Posterior vena cava (tissue), 2 donors: Measurements from ENCODE around the gene NFIA. TPM values are rescaled to one million over a fixed set of nuclear protein-coding genes. Genes with fewer than 3 reads are reported as not detected.

Source experiments
- DNase-seq: peaks from one replicate; pipeline ENCODE4 v3.0.0-alpha.2; 2020; ENCODE audit warnings: low spot score
- intact Hi-C, 2 donors: fragments of 100-400 bp; cut with DNase I; formaldehyde crosslinking; loops; one replicate each; pipeline versions ENCODE4 v1.14.1 to v1.14.2; 2022 to 2023
- total RNA-seq, 2 donors: library from RNA; stranded (reverse); fragmentation: NEBNext Ultra II Directional; extraction: Animal tissue kit (Norgen Biotek cat#: 25700); gene quantifications; one replicate each; pipeline ENCODE4 v1.2.1, GENCODE V29; 2021
- donor health status: DM: yes; HTN: yes; CAD: no.
- donor health status: DM: yes; HTN: yes; CAD: no.

The NFIA gene
- total RNA-seq, 2 donors from 2014 or later, result 117 to 183 TPM

GRCh38 chr1:61403679-61404596, 321.6 kb downstream of the NFIA start:
- intact Hi-C loops, result no loop called here
- DNase-seq, result no peak

- no peak for DNase-seq
- intact Hi-C loops, result no loop called here
These were observed 322.4 kb downstream of the NFIA start for GRCh38 chr1:61404597-61405376.

- DNase-seq, result no peak
- intact Hi-C loops, result no loop called here
These were observed 324.1 kb downstream of the NFIA start for GRCh38 chr1:61406467-61406866.

- DNase-seq, result no peak
- intact Hi-C loops, result no loop called here
These were observed 330.2 kb downstream of the NFIA start for GRCh38 chr1:61412601-61413000.

- intact Hi-C loops, result no loop called here
- no peak for DNase-seq
These were observed 336.8 kb downstream of the NFIA start for GRCh38 chr1:61419196-61419595.

- intact Hi-C loops, result no loop called here
These were observed 337.3 kb downstream of the NFIA start for GRCh38 chr1:61419657-61420056.

GRCh38 chr1:61420243-61420642, 337.9 kb downstream of the NFIA start:
- DNase-seq, result no peak
- intact Hi-C loops, result no loop called here

More at GRCh38 chr1:61419657-61420056, 337.3 kb downstream of the NFIA start:
- DNase-seq, result no peak

- intact Hi-C loops, result no loop called here
- DNase-seq, result no peak
These were observed 338.8 kb downstream of the NFIA start for GRCh38 chr1:61420909-61421835.

GRCh38 chr1:61423643-61424042, 341.3 kb downstream of the NFIA start:
- intact Hi-C loops, result no loop called here
- no peak for DNase-seq

GRCh38 chr1:61424382-61424781, 342.0 kb downstream of the NFIA start:
- intact Hi-C loops, result no loop called here
- no peak for DNase-seq

GRCh38 chr1:61425040-61425439, 342.7 kb downstream of the NFIA start:
- intact Hi-C loops, result no loop called here
- DNase-seq, result no peak

- intact Hi-C loops, result no loop called here
- no peak for DNase-seq
These were observed 343.9 kb downstream of the NFIA start for GRCh38 chr1:61426254-61426653.

- intact Hi-C loops, result no loop called here
These were observed 344.5 kb downstream of the NFIA start for GRCh38 chr1:61426885-61427284.

GRCh38 chr1:61427510-61427909, 345.1 kb downstream of the NFIA start:
- DNase-seq, result no peak
- intact Hi-C loops, result no loop called here

More at GRCh38 chr1:61426885-61427284, 344.5 kb downstream of the NFIA start:
- DNase-seq, result no peak

- intact Hi-C loops, result no loop called here
These were observed 345.8 kb downstream of the NFIA start for GRCh38 chr1:61428146-61428545.

GRCh38 chr1:61432616-61433388, 350.4 kb downstream of the NFIA start:
- intact Hi-C loops, result loop anchor here in 1 of 2 donors (10.0 kb wide), 1 partner anchor 78 kb away; no protein-coding TSS in a partner anchor
- no peak for DNase-seq

More at GRCh38 chr1:61428146-61428545, 345.8 kb downstream of the NFIA start:
- DNase-seq, result no peak

GRCh38 chr1:61433646-61434045, 351.3 kb downstream of the NFIA start:
- intact Hi-C loops, result loop anchor here in 1 of 2 donors (10.0 kb wide), 1 partner anchor 79 kb away; no protein-coding TSS in a partner anchor
- DNase-seq, result no peak

GRCh38 chr1:61434276-61434675, 351.9 kb downstream of the NFIA start:
- intact Hi-C loops, result loop anchor here in 1 of 2 donors (10.0 kb wide), 1 partner anchor 79 kb away; no protein-coding TSS in a partner anchor
- no peak for DNase-seq
